ENCODE measurements around the gene DDX20. TPM values are rescaled to one million over a fixed set of nuclear protein-coding genes. Genes with fewer than 3 reads are reported as not detected.
"Not testable (repeated sequence)": the region's sequence is repeated elsewhere in the genome, so short reads cannot be mapped to it uniquely, and the experiment has no call there.

DDX20 gene
- total and polyA plus RNA-seq, 2 donors = 7.4 to 18.9 TPM

DNA sequence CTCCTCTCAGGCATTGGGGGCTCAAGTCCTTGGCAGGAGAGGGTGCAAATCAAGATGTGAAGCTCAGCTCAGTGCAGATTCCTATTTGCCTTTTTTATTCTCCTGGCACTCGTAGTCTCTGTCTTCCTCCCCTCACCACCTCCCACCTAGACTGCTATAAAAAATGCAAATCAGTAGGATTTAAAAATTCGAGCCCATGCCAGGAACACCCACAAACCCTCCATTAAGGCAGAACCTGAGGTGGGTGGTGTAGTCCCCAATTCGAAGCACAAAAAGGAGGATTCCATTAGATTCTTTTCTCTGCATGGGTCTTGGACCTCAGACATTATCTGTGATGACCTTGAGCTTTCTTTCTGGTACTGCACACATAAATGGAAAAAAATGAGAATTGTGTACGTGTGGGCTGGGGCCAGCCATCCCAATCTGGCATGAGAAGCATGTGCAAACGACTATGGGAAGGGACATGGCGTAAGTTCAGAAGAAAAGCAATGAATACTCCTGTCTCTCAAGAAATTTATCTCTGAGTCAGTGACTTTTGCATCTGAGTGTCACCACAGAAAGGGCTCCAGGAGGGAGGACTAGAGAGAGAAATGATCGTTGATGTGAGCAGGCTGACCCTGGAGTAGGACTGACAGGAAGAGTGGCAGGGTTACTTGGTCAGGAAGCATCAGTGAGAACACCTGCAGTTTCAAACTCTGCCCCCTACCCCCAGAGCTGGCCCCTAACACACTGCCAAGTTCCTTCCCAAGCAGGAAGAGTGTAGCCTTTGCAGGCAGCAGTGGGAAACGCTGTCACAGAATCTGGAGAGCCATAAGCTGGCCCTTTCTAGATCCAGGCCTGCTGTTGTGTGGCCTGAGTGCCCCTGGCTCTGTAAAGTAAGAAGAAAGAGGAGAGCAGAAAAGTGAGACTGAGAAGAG is 18.2 kb upstream of the DDX20 start:
- H3K36me3 ChIP-seq (ENCODE audit: insufficient read depth) = no peaks in the 10 kb centered on the region
- peak overlapping the region; percentile 51 for H3K4me3 ChIP-seq (ENCODE audit: low read depth, low read length)
- no peaks in the 10 kb centered on the region for H3K4me1 ChIP-seq (ENCODE audit: insufficient read depth)
- DNase-seq (ENCODE audit: extremely low spot score) = no peak
- WGBS = 44% methylated on average over 8 of the region's 8 CpGs
- H3K27ac ChIP-seq (ENCODE audit: low read depth) = no peak overlapping the region

DNA sequence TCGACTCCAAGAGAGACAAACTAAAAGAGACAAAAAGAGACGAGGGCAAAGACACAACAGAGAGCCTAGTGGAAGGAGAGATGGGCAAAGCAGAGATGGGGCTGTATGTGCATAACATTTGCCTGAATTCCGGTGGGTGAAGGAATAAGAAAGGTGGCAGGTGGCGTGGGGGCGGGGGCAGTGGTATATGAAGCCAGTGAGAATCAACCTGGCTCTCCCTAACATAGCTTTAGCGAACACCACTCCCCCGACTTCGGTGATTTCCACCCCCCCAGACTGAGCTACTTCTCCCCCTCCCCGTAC is 17.6 kb upstream of the DDX20 start:
- no peaks in the 10 kb centered on the region for H3K4me1 ChIP-seq (ENCODE audit: insufficient read depth)
- no peak overlapping the region for H3K27ac ChIP-seq (ENCODE audit: low read depth)
- H3K36me3 ChIP-seq (ENCODE audit: insufficient read depth) = no peaks in the 10 kb centered on the region
- 12% methylated on average over 9 of the region's 9 CpGs for WGBS
- peak overlapping the region; percentile 51 for H3K4me3 ChIP-seq (ENCODE audit: low read depth, low read length)
- no peak for DNase-seq (ENCODE audit: extremely low spot score)

DNA sequence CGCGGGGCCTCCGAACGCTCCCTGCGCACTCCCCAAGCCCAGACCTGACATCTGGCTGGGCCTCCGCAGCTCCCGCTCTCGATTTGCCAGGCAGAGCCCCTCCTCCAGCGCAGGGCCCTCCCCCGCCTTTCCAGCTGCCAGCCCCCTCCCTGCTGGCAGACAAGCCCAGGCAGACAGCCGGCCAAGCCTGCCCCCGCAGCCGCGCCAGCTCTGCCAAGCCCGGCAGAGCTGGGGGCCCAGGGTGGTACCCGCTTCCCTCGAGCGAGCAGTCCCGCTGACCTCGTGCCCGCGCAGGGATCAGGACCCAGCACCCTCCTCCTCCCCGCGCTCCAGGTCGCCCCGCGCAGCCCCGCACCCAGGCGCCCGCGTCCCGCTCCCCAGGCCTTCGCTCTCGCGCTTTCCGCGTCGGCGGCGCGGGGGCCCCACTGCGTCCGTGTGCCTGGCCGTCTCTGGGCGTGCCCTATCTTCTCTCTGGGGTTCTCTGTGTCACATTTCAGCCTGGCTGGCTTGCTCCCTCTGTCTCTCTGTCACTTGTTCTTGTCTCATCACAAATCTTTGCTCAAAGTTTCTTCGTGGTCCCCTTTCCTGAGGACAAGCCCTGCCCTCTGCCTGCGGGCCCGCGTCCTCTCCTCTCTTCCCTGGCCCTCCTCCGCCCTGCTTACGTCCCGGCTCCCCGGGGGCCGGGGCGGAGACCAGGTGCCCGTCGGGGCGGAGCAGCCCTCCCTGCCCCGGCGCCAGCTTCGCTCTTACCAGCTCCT is 17.1 kb upstream of the DDX20 start:
- Histone ChIP-seq H3K27ac (ENCODE audit: low read depth) (peak overlapping the region; percentile 76), H3K4me1 (ENCODE audit: insufficient read depth) (no peaks in the 10 kb centered on the region), H3K36me3 (ENCODE audit: insufficient read depth) (no peaks in the 10 kb centered on the region), H3K4me3 (ENCODE audit: low read depth, low read length) (peak overlapping the region; percentile 51)
- DNase-seq (ENCODE audit: extremely low spot score) = no peak
- WGBS = under 1% methylated on average over 61 of the region's 61 CpGs

- H3K27ac ChIP-seq (ENCODE audit: low read depth) = peak within 1 kb of the TSS; percentile 76
- H3K4me3 ChIP-seq (ENCODE audit: low read depth, low read length) = peak within 1 kb of the TSS; percentile 51
- no peaks in the 10 kb centered on the region for H3K4me1 ChIP-seq (ENCODE audit: insufficient read depth)
- H3K36me3 ChIP-seq (ENCODE audit: insufficient read depth) = no peaks in the 10 kb centered on the region
- DNase-seq (ENCODE audit: extremely low spot score) = no peak
- under 1% methylated on average over 59 of the region's 59 CpGs for WGBS
Observed at GRCh38 chr1:111739194-111739924, 16.3 kb upstream of the DDX20 start, which contains the start of gene INKA2. TSS of gene INKA2 (minus strand) at chr1:111739395. CDS start at chr1:111739242, 153 bp downstream.

DNA sequence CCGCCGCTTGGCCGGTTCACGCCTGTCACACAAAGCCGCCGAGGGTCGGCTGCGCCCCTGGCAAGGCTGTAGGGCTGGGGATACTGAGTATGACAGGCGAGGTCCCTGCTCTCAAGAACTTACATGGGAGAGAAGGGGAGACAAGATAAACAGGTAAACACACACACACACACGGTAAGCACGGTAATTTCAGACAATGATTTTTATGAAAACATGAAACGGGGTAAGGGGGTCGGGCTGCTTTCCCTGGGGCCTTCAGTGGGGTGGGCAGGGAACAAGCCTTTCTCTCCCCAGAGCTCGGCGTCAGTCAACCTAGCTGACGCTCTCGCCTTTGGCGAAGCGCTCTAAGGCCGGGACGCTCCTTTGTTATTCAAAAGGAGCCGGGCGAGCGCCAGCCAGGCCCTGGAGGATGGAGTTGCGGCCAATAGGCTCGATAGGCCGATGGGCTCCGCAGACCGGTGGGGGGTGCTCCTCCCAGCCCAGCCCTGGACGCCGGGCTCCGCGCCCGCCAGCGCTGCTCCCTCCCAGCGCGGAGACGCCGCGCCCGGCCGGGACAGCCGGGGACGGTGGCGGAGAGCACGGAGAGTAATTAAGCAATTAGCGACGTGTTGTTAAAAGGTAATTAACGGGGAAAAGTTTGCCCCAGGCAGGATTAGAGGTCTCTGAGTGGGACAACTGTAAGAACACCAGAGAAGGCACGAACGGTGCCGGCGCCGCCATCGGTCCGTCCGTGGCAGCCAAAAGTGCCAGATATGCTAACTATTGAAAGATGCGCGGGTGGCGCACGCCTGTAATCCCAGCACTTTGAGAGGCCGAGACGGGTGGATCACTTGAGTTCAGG is 15.6 kb upstream of the DDX20 start:
- H3K36me3 ChIP-seq (ENCODE audit: insufficient read depth) = no peaks in the 10 kb centered on the region
- H3K4me3 ChIP-seq (ENCODE audit: low read depth, low read length) = peak overlapping the region; percentile 51
- H3K4me1 ChIP-seq (ENCODE audit: insufficient read depth) = no peaks in the 10 kb centered on the region
- H3K27ac ChIP-seq (ENCODE audit: low read depth) = peak overlapping the region; percentile 54
- no peak for DNase-seq (ENCODE audit: extremely low spot score)
- WGBS = under 1% methylated on average over 63 of the region's 63 CpGs

DNA sequence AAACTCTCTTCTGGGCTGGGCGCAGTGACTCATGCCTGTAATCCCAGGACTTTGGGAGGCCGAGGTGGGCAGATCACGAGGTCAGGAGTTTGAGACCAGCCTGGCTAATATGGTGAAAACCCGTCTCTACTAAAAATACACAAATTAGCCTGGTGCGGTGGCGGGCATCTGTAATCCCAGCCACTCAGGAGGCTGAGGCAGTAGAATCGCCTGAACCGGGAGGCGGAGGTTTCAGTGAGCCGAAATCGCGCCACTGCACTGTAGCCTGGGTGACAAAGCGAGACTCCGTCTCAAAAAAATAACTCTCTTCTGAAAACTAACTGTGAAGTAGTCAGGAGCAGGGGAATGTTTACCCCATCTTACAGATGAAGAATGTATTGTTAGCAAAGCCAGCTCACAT is 13.4 kb upstream of the DDX20 start:
- DNase-seq (ENCODE audit: extremely low spot score); H3K4me3 ChIP-seq (ENCODE audit: low read depth, low read length); H3K36me3 ChIP-seq (ENCODE audit: insufficient read depth); H3K4me1 ChIP-seq (ENCODE audit: insufficient read depth); H3K27ac ChIP-seq (ENCODE audit: low read depth): not testable (repeated sequence)
- 92% methylated on average over 14 of the region's 14 CpGs for WGBS

- Histone ChIP-seq H3K36me3 (ENCODE audit: insufficient read depth) (no peaks in the 10 kb centered on the region), H3K4me1 (ENCODE audit: insufficient read depth) (no peaks in the 10 kb centered on the region), H3K4me3 (ENCODE audit: low read depth, low read length) (no peak overlapping the region), H3K27ac (ENCODE audit: low read depth) (no peak overlapping the region)
- no peak for DNase-seq (ENCODE audit: extremely low spot score)
- 64% methylated on average over 5 of the region's 5 CpGs for whole genome bisulfite sequencing
Observed at GRCh38 chr1:111742938-111743549, 12.7 kb upstream of the DDX20 start.

DNA sequence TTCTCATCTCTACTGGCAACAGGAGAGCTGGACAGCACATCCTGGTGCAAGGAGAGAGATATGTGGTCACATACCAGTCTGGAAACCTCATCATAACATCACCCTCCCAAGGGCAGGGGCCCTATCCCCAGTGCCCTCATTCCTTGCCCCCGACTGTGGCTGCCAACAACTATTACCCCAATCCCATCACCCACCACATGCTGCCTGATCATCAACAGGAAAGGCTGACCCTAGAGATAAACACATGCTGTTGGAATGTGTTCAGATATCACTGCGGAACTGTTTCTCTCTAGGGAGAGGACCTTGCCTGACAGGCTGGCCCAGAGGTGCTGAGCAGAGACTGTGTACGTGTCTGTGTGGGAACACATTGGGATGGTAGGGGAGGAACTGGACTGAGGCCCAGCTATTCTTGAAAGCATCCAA is 12.0 kb upstream of the DDX20 start:
- H3K27ac ChIP-seq (ENCODE audit: low read depth) = no peak overlapping the region
- H3K4me3 ChIP-seq (ENCODE audit: low read depth, low read length) = no peak overlapping the region
- no peak for DNase-seq (ENCODE audit: extremely low spot score)
- no peaks in the 10 kb centered on the region for H3K36me3 ChIP-seq (ENCODE audit: insufficient read depth)
- no peaks in the 10 kb centered on the region for H3K4me1 ChIP-seq (ENCODE audit: insufficient read depth)
- 45% methylated on average over 3 of the region's 3 CpGs for WGBS

- no peak for DNase-seq (ENCODE audit: extremely low spot score)
- Histone ChIP-seq H3K27ac (ENCODE audit: low read depth) (no peak overlapping the region), H3K4me1 (ENCODE audit: insufficient read depth) (no peaks in the 10 kb centered on the region), H3K4me3 (ENCODE audit: low read depth, low read length) (no peak overlapping the region), H3K36me3 (ENCODE audit: insufficient read depth) (no peaks in the 10 kb centered on the region)
- 79% methylated on average over 9 of the region's 9 CpGs for WGBS
Observed at GRCh38 chr1:111745675-111746613, 9.8 kb upstream of the DDX20 start.

GRCh38 chr1:111746614-111746999 is 9.1 kb upstream of the DDX20 start:
- H3K36me3 ChIP-seq (ENCODE audit: insufficient read depth) = no peaks in the 10 kb centered on the region
- no peaks in the 10 kb centered on the region for H3K4me1 ChIP-seq (ENCODE audit: insufficient read depth)
- DNase-seq (ENCODE audit: extremely low spot score) = no peak
- no peak overlapping the region for H3K27ac ChIP-seq (ENCODE audit: low read depth)
- H3K4me3 ChIP-seq (ENCODE audit: low read depth, low read length) = no peak overlapping the region
- 83% methylated on average over 2 of the region's 2 CpGs for WGBS

- DNase-seq (ENCODE audit: extremely low spot score) = no peak
- no peak overlapping the region for H3K27ac ChIP-seq (ENCODE audit: low read depth)
- no peaks in the 10 kb centered on the region for H3K4me1 ChIP-seq (ENCODE audit: insufficient read depth)
- no peak overlapping the region for H3K4me3 ChIP-seq (ENCODE audit: low read depth, low read length)
- H3K36me3 ChIP-seq (ENCODE audit: insufficient read depth) = no peaks in the 10 kb centered on the region
- WGBS = 60% methylated on average over 3 of the region's 3 CpGs
Observed at GRCh38 chr1:111747282-111747734, 8.4 kb upstream of the DDX20 start.

DNA sequence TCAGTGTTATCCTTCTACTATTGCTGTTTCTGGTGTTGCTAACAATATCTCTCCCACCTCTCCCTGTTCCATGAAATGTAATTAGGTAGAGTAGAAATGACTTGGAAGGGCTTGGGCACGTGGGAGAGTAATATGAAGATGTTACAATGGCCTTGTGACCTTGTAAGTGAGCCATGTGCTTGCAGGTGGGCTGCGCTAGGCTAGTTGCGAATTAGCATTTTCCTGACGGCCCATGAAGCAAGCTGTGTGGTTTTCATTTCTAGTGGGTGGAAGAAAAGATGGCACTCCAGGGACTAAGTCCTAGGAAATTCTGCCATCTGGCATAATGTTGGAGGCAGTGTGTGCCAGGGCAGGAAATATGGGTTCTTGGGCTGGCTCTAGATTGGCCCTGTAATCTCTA is 7.8 kb upstream of the DDX20 start:
- Histone ChIP-seq H3K27ac (ENCODE audit: low read depth) (no peak overlapping the region), H3K36me3 (ENCODE audit: insufficient read depth) (no peaks in the 10 kb centered on the region), H3K4me3 (ENCODE audit: low read depth, low read length) (no peak overlapping the region), H3K4me1 (ENCODE audit: insufficient read depth) (no peaks in the 10 kb centered on the region)
- 91% methylated on average over 4 of the region's 4 CpGs for WGBS
- DNase-seq (ENCODE audit: extremely low spot score) = no peak
